ENCODE measurements around the gene EPYC.
"Not testable (repeated sequence)": the region's sequence is repeated elsewhere in the genome, so short reads cannot be mapped to it uniquely, and the experiment has no call there.

EPYC gene

DNA sequence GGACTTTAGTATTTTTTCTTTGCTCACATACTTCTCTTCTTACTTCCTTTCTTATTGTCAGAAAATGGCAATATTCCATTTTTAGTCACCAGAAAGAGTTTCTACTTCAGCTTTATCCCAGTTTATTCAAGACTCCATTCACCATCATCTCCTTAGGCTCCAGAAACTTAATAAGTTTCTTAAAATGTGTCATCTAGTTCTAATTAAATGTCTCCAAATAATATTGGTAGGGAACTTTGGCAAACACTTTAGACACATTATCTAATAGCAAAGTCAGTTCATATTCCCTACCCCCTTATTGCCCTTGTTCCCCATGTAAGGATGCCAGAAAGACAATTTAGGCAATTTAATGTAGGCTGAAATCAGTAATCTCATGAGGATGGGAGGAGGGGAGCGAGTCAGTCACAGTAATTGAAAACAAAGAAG is 15.1 kb downstream of the EPYC start:
- no peak for DNase-seq

DNA sequence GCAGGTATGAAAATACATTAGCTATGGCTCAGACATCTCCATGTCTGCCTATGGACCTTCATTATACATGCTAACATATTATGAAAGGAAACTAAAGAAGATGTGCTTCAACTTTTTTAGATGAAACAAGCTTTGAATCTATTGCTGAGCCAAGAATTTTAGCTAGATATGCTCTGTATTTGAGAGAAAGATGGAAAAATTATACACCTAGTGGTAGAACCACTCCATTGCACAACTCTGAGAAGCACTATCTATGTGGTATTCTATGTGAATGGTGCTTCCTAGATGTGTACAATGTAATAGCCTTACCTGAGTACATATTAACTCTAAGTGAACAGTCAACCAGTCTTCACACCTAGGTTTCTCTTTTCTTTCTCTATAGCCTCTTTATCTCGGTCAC is 17.3 kb downstream of the EPYC start:
- DNase-seq, result no peak

DNA sequence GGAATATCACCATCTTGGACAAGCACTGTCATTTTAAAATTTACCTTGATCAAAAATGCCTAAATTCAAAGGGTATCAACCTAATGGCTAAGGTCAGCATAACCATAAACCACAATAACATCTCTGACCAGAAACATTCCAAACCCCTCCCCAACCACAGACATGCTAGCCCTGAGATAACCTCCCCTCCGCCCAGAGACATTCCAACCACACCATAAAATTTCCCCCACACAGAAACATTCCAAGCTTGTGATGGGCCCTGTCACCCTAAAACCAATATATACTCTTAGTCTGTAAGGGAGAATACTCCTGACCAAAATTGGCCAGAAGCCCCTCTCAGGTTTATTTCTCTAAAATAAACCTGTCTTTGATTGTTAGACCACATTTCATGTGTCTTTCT is 17.7 kb downstream of the EPYC start:
- no peak for DNase-seq

DNA sequence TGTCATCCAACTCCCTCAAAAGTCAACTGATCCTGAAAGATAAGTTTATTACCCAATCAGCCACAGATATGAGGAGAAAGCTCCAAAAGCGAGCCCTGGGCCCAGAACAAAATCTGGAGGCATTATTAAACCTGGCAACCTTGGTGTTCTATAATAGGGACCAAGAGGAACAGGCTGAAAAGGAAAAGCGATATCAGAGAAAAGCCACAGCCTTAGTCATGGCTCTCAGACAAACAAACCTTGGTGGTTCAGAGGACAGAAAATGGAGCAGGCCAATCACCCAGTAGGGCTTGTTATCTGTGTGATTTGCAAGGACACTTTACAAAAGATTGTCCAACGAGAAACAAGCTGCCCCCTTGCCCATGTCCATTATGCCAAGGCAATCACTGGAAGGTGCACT is 19.4 kb downstream of the EPYC start:
- DNase-seq, result not testable (repeated sequence)

DNA sequence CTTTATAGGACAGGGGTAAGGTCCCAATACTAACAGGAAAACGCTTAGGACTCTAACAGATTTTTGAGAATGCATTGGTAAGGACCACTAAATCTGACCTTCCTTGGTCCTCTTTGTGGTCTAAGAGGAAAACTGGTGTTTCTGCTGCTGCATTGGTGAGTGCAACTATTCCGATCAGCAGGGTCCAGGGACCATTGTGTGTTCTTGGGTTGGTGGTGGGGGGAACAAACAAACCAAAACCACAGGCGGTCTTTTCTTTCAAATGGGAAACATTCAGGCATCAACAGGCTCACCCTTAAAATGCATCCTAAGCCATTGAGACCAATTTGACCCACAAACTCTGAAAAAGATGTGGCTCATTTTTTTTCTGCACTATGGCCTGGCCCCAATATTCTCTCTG is 20.7 kb downstream of the EPYC start:
- no peak for DNase-seq

DNA sequence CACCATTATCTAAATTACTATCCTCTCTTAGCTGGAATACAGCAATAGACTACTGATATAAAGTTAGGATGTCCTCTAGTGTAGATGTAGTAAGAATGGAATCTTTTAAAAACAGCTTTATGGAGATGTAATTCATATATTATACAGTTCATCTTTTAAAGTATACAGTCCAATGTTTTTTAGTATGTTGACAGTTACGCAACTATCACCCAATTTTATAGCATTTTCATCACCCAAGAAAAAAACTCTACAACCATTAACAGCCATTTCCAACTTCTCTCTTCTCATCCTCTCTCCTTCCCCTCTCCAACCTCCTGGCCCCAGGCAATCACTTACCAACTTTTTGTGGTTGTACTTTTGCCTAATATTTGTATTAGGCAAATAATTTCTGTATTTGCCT is 22.6 kb downstream of the EPYC start:
- no peak for DNase-seq

DNA sequence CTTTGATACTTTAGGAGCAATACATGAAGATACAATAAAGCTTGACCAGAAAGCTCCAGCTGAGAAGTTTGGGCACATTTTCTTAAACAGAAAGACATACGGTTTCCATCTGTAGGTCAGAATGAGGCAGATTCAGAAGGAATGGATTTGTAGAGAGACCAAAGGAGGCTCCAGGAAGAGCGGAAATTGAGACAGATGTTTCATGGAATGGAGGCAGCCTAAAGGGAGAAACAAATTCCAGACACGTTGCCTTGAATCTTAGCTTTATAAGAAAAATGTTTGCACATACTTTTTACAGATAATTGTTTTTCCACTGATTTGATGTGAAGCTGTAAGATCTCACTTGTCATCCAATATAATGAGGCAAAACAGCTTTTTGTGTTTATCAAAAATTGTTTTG is 24.8 kb downstream of the EPYC start:
- no peak for DNase-seq

DNA sequence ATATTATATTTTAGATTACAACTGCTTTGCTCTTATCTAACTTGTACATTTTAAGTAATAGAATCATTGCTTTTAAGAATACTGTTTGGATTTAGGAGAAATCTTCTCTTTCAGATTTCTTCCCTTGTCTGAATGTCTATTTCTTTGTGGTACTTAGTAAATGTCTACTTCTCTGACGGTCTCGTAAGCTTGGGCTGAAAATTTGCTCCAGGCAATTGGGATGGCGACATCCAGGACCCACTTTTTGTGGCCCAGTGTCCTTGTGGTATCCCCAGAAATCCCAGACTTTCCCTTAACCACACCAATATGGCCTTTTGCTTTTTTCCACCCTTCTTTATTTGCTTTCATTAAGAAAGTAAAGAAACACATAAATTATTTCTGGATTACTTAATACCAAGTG is 25.8 kb downstream of the EPYC start:
- DNase-seq, result no peak

DNA sequence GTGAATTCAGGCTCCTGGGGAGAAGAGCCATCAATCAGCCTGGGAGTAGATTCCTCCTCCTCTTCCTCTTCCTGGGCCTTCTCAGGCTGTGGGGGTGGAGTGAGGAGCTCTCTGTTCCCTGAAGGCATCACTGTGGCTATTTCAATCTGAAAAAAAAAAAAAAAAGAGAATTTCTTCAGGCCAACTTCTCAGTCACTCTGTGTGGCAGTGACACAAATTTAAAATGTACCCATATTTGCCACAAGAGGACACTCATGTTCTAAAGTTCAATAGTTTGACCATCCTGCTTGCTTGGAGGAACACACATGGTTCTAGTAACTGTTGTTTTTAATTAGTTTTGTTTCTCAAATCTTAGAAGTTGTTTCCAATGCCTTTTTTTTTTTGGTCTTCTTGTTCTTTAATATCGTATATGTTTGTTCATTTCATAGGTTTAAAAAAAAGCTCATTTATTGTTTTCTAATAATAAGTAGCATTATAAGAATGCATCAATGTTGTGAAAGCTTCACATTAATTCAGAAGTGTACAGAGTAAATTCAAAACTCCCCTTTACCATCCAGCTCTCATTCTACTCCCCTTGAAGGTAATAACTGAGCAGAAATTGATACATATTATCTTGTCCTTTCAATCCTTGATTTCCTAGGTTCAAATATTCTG is 26.5 kb downstream of the EPYC start:
- DNase-seq, result no peak

DNA sequence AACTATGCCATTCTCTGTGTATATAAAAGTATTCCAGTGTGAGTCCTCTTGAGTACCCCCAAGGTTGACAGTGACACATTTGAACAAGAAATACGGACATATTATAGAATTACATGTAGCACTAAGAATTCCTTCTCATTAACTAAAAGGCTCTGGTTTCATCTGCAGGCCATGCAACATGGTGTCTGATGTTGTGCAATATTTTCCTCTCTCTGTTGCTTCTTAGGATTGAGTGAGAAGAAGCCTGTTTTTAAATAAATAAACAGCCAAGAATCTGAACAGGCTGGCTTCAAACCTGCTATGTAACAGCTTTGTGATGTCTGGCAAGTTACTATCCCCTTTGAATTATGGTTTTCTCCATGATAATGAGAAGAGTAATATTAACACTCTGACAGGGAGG is 27.5 kb downstream of the EPYC start:
- no peak for DNase-seq

DNA sequence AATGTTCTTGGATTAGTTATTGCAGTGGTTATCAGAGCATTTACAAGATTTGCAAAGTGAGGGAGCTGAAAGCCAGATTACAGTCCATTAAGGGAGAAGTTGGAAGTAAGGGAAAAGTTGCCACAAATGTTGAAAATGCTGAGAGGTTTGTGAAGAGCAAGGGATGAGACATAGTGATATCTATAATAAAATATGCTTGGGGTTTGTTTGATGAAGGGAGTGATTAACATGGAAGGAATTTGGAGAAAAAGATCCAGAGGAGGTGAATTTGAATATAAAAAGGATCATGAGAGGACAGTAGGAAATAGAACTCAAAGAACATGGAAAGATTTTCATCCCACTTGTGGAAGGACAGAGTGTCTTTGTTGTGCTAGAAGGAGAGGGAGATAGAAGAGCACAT is 30.5 kb downstream of the EPYC start:
- no peak for DNase-seq

DNA sequence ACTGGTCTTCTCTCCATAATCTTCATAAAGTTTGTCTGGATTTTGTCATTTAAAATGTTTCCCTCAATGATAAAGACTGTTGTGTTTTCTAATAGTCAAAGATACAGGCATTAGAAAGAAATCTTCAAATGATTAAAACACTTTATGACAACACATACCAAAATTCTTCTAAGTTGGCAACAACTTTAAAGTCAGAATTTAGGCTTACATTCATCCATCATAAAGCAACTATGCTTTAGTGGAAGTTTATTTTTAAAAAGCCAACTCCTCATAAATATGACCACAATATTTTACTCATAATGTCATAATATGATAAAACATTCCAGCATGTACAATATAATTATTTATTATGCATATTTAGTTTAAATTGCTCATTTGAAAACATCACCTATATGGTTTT is 32.5 kb downstream of the EPYC start:
- no peak for DNase-seq

DNA sequence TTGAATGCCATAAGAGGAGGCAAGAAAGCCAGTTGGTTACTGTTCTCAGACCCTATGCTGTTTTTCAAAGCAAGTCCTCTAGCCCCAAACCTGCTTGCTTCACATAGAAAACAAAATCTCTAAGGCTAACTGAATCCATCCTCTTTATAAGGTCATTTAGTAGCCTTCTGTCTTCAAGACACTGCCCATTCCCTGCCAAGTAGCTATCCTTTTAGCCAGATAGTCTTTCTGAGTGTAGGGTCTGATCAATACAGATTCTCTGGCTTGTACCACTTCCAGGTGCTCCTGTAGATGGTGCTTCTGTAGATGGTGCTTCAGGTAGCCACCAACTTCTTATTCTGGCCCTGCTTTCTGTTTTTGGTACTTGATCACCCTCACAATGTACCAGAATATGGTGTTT is 33.9 kb downstream of the EPYC start:
- no peak for DNase-seq

DNA sequence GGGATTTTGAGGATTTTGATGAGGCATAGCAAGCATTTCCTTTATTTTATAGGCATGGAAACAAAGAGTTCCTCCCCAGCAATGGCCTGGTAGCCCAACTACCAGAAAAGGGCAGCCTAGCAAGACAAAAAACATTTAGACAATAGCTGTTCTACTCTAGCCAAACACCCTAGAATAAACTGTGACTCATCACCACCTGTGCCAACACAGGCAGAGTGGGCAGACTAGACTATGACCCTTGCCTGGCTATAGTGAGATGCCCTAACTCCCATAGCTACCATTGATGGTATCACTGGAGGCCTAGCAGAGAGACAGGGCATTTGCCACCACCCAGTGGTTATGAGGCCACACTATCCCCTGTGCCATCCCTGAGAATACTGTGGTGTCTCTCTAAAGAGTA is 34.3 kb downstream of the EPYC start:
- DNase-seq, result no peak

DNA sequence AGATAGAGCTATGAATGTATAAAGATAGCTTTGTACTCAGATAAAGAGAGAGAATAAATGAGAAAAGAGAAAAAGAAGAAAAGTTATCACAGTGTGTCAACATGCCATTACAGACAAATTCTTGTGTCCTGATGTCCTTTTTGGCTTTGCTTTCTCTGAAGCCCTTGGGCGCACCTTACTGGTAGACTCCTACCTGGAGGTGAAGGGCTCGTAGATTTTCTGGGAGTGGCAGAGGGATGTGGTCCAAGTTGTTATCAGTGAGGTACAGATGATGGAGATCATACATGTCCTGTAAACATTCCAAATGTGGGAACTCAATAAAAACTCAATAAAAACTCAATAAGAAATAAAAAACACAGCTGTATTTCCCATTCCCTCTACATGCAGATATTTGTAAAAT is 34.9 kb downstream of the EPYC start:
- no peak for DNase-seq

DNA sequence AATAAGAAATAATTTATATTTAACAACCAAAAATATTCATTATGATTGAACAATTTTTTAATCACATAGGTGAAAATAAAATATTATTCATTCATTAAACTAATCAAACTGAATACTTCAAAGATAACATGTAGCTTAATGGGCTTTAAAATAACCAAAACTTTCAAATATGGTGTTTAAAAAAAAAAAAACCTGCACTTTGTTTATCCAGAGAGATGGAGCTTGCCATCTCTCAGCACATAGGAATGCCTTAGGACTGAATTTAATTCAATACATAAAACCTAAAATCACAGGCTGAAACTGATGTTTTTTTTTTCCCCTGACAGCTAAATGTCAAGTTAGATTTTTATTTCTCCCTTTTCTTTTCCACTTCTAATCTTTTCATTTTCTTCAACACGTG is 35.4 kb downstream of the EPYC start:
- DNase-seq, result no peak

DNA sequence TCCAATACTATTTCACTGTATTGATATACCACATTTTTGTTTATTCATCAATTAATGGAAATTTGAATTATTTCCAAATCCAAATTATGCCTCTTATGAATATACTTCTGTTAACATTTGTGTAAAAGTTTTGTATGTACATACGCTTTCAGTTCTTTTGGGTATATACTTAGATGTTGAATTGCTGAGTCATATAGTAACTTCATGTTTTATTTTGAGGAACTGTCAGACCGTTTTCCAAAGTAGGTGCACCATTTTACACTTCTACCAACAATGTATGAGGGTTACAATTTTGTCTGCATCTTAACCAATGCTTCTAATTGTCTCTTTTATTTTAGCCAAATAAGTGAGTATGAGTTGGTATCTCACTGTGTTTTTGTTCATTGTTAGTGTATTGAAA is 39.6 kb downstream of the EPYC start:
- no peak for DNase-seq

DNA sequence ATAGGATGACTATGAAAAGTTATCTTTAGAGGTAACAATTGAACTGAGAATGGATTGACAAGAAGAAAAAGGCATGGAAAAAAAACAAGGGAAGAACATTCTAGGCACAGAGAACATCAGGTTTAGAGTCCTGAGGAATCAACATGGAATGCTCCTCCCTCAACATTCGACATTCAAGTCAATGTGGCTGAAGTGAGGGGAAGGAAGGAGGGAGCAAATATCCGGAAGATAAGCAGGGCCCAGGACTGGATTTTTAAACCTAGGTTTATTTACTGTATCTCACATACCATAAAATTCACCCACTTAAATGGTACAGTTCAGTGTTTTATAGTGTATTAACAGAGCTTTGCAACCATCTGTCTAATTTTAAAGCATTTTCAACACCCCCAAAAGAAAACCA is 40.2 kb downstream of the EPYC start:
- DNase-seq, result no peak

DNA sequence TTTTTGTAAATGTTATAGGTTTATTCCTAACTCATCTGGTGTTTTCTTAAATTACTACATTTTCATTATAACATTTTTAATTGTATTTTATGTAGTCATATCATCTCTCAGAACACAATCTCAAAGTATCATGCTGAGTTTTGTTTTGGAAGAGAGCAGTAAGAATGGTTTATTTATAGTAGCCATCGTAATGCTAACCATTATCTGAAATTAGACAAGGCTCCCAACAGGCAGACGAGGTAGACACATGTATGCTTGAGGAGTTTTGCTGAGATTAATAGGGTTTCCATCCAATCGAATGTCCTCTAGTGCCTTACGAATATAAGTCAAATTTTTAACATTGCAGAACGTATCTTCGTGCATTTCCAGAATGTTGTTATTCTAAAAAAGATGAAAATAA is 40.8 kb downstream of the EPYC start:
- DNase-seq, result no peak

DNA sequence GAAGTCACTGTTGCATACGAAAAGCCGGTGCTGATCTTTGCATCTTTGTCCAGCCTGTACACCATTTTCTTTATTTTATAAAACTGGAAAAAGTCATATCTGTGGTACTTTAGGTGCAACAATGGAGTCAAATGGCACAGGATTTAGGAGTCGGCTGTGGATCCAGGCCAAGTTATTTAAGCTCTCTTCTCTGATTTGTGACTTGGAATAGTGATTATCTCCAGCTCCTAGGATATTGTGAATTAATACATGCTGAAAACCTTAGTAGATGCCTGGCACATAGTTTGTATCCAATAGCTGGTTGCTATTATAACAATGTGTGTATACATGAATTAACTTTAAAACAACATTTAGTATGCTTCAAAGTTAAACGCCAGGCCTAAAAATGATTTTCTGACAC is 43.6 kb downstream of the EPYC start:
- DNase-seq, result no peak

DNA sequence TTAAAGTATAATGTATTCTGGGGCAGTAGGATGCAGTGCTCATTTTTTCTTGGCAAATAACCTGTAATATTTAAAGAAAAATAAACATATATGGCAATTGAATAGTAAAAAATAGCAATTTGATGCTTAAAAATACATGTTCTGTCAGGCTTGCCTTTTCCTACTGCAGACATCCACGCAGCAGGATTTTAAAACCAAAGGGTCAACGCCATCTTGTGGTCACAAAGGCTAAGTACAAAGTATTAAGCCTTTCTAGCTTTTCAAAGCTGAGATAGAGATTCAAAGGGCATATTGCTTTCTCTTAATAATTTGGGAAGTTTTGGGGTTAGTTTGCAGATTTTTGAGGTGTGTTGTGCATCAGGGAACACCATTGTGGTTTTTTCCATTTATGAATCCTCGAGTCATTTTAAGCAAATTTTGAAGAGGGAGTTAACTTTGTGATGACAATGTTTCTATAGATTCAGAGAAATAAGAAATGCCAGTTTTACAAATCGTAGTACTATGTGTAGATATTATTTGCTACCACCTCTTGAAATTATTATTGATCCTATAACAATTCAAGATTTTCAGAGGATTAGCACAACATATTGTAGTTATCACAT is 45.1 kb downstream of the EPYC start:
- no peak for DNase-seq

DNA sequence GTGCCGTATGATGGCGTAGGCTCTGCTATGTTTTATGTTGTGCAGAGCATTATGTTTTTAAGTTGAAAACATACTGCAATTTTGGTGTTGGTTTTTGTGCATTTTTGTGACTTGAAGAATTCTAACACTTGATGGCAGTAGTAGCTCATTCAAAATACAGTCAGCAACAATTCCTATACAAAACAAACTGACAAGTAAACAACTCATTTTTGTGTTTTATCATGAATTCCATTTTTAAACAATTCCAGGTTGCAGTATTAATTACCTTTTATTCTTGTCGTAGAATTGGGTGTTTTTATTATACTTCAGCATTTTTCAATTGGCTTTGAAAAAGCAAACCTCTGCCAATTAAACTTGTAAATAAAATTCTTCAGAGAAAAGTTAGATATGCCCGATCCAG is 45.7 kb downstream of the EPYC start:
- no peak for DNase-seq

DNA sequence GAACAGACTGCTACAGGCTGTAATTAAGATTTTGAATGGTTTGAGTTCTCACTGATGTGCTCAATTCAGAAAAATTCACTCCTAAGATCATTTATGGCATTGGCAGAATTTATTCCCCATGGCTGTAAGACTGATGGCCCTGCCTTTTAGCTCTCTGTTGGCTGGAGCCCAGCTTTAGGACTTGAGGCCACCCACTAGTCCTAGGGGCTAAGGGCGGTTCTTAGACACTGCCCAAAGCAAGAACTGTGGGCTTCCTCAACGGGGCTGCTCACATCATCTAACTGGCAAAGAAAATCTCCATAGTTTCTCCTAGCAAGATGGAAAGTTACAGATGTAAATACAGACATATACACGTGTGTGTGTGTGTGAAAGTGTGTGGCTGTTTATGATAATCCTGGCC is 46.4 kb downstream of the EPYC start:
- DNase-seq, result no peak

DNA sequence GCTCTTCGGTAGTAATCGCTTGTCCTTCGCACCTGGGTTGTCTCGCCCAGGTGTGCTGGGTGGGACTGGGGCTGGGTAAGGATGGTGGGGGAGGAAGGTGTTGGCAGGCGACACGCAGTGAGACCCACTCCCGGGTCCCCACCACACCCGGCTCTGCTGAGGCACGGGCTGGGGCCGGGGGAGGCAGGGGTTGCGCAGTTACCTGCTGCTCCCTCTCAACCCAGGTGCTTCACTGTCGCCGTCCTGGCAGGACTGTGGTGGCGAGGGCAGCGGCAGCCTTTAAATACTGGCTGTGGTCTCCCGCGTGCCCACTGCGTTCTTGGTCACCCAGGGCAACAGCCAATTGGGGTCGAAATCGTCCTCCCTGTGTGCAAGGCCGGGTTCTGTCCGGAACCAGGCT is 49.9 kb downstream of the EPYC start, which contains the start of gene CCER1:
TSS of gene CCER1 (minus strand) at position 256 of the 400 bp plus-strand sequence. CDS start 434 bp downstream, outside the sequence.
- DNase-seq, result no peak

DNA sequence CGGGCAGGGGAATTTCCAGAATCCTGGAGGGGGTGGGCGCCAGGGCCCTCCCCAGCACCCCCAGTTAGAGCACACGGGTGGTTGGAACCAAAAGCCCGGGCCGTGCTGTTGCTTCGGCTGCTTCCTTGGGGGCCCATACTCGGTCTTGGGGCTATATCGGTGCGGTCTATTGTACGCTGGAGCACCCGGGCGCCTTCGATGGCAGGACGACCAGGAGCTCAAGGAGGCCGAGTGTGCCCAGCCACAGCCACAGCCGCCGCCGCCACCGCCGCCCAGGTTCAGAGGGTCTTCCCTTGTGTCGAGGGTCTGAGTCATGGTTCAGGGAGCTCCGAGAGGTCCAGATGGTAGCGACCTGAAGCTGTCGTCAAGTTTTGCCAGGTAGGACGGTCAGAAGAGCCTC is 50.3 kb downstream of the EPYC start:
- DNase-seq, result no peak
